ENCODE measurements around the gene KRTAP9-4.

- TF ChIP-seq EZH2 (IDR thresholded peaks at IDR 0.05; ENCODE audit: borderline replicate concordance) (no peak), CTCF (IDR thresholded peaks at IDR 0.05; ENCODE audit: poor library complexity) (no peak)
These were observed 35.1 kb downstream of the KRTAP9-4 start for GRCh38 chr17:41284546-41284945.
